Transverse colon (tissue), 4 donors: ENCODE measurements around the gene GPLD1. TPM values are rescaled to one million over a fixed set of nuclear protein-coding genes. Genes with fewer than 3 reads are reported as not detected.

Experiments used
- DNase-seq: peaks from one replicate; pipeline ENCODE4 v3.0.0-alpha.2; 2019
- H3K27ac ChIP-seq, 4 donors: fragments of 200-600 bp; sonication (generic); 2 replicates each; pipeline ENCODE4 v1.5.1; 2016 to 2018; ENCODE audit warnings: inconsistent platforms in 4 of 4
- H3K27me3 ChIP-seq: fragments of 200-600 bp; sonication (generic); 2 replicates; pipeline ENCODE4 v1.5.1; 2017; ENCODE audit warnings: inconsistent platforms
- H3K36me3 ChIP-seq, 4 donors: fragments of 200-600 bp; sonication (generic); 2 replicates each; pipeline ENCODE4 v1.5.1; 2017 to 2019; ENCODE audit warnings: inconsistent platforms in 4 of 4
- H3K4me1 ChIP-seq, 4 donors: fragments of 200-600 bp; sonication (generic); 2 replicates each; pipeline ENCODE4 v1.5.1; 2017 to 2020; ENCODE audit warnings: inconsistent platforms in 4 of 4
- H3K4me3 ChIP-seq, 4 donors: fragments of 200-600 bp; sonication (generic); 1 replicate in 1 of 4; 2 replicates in 3 of 4; pipeline versions ENCODE4 v1.5.1 to v1.6.1; 2017 to 2019; ENCODE audit warnings: inconsistent platforms in 4 of 4
- H3K9me3 ChIP-seq, 2 donors: fragments of 200-600 bp; sonication (generic); 2 replicates each; pipeline ENCODE4 v1.5.1; 2017 to 2019; ENCODE audit warnings: inconsistent platforms in 2 of 2
- EP300 ChIP-seq: sonication (generic); formaldehyde crosslinking; IDR thresholded peaks from one replicate; pipeline ENCODE4 v1.6.1; 2017; ENCODE audit warnings: antibody characterized with exemption, low read depth
- POLR2A ChIP-seq: fragments of 450-650 bp; IDR thresholded peaks from one replicate; pipeline ENCODE4 v1.6.1; 2016; ENCODE audit warnings: antibody characterized with exemption, mild to moderate bottlenecking, moderate library complexity
- POLR2AphosphoS5 ChIP-seq, 3 donors: sonication (generic); formaldehyde crosslinking; IDR thresholded peaks; one replicate each; pipeline ENCODE4 v1.6.1; 2016; ENCODE audit warnings: antibody characterized with exemption in 3 of 3
- WGBS, 2 donors: methylation state at CpG; one replicate each; pipeline ENCODE4 v1.1.5; 2018; ENCODE audit warnings: low coverage in 1 of 2; 5-methylcytosine and 5-hydroxymethylcytosine counted together
- in situ Hi-C, 4 donors: fragments of 200-750 bp; cut with MboI; loops; one replicate each; pipeline versions ENCODE4 v1.15.0 to v1.15.1; 2017; ENCODE audit warnings: low sequenced_read_pairs in 3 of 4, low pct_ligation_motif_present in 1 of 4, low pct_unique_long_range_greater_than_20kb in 1 of 4
- intact Hi-C: fragments of 100-400 bp; cut with DNase I; formaldehyde crosslinking; loops from one replicate; pipeline ENCODE4 v1.15.1; 2023; ENCODE audit warnings: low total_unique reads
- total RNA-seq, 4 donors: library from RNA; depleted of rRNA; stranded (reverse); fragments of >200 nt; gene quantifications; one replicate each; pipeline ENCODE4 v1.1.0, GENCODE V29; 2016
- TF ChIP-seq, protein P1 (sequence below), 5 experiments: fragments of 200-600 bp in 3 of 5; fragments of 450-650 bp in 2 of 5; sonication (generic) in 3 of 5; IDR thresholded peaks; 1 replicate in 2 of 5; 2 replicates in 3 of 5; pipeline ENCODE4 v1.5.1; 2016 to 2017; ENCODE audit warnings: antibody characterized with exemption in 5 of 5, inconsistent platforms in 3 of 5, mild to moderate bottlenecking in 2 of 5, moderate library complexity in 1 of 5

Gene GPLD1
- total RNA-seq, 4 donors from 2014 or later = 0.96 to 5.2 (median 1.4) TPM

GRCh38 chr6:24397631-24398030, 91.7 kb downstream of the GPLD1 start:
- TF ChIP-seq POLR2AphosphoS5 (IDR thresholded peaks at IDR 0.05) (no peak), EP300 (no peak), POLR2A (no peak)
- TF ChIP-seq, protein P1, sequence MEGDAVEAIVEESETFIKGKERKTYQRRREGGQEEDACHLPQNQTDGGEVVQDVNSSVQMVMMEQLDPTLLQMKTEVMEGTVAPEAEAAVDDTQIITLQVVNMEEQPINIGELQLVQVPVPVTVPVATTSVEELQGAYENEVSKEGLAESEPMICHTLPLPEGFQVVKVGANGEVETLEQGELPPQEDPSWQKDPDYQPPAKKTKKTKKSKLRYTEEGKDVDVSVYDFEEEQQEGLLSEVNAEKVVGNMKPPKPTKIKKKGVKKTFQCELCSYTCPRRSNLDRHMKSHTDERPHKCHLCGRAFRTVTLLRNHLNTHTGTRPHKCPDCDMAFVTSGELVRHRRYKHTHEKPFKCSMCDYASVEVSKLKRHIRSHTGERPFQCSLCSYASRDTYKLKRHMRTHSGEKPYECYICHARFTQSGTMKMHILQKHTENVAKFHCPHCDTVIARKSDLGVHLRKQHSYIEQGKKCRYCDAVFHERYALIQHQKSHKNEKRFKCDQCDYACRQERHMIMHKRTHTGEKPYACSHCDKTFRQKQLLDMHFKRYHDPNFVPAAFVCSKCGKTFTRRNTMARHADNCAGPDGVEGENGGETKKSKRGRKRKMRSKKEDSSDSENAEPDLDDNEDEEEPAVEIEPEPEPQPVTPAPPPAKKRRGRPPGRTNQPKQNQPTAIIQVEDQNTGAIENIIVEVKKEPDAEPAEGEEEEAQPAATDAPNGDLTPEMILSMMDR (IDR thresholded peaks at IDR 0.05) = no peak
- Histone ChIP-seq H3K9me3 (no peaks in the 10 kb centered on the region), H3K27me3 (peaks cover 11% of the 10 kb centered on the region), H3K4me1 (peaks cover 0 to 5% (median 2%) of the 10 kb centered on the region in 4 donors), H3K27ac (no peak overlapping the region), H3K36me3 (no peaks in the 10 kb centered on the region), H3K4me3 (no peak overlapping the region)
- no peak for DNase-seq
- WGBS, 2 donors = 54 to 75% methylated on average over 1 of the region's 1 CpG
- in situ Hi-C loops (loop anchor here in 2 of 4 donors (10.0 kb wide), 1 partner anchor 113 kb away; no protein-coding TSS in a partner anchor), intact Hi-C loops (no loop called here)

- H3K4me1 ChIP-seq = no peaks in the 10 kb centered on the region
- H3K36me3 ChIP-seq = no peaks in the 10 kb centered on the region
- H3K27me3 ChIP-seq = peaks cover 11% of the 10 kb centered on the region
- 90% methylated on average over 1 of the region's 1 CpG; no CpG with 5 or more reads in 1 of the 2 donors for WGBS, 2 donors
- H3K4me3 ChIP-seq = no peak overlapping the region
- intact Hi-C loops = no loop called here
- in situ Hi-C loops = loop anchor here in 2 of 4 donors (10.0 kb wide), 1 partner anchor 112 kb away; no protein-coding TSS in a partner anchor
- H3K27ac ChIP-seq = no peak overlapping the region
- TF ChIP-seq, protein P1 (IDR thresholded peaks at IDR 0.05) = no peak
- TF ChIP-seq POLR2A (no peak), EP300 (no peak), POLR2AphosphoS5 (IDR thresholded peaks at IDR 0.05) (no peak)
- H3K9me3 ChIP-seq = no peaks in the 10 kb centered on the region
- no peak for DNase-seq
These were observed 92.6 kb downstream of the GPLD1 start for GRCh38 chr6:24396824-24397223.

GRCh38 chr6:24394780-24395437, 94.5 kb downstream of the GPLD1 start:
- DNase-seq = no peak
- in situ Hi-C loops (loop anchor here in 2 of 4 donors (10.0 kb wide), 1 partner anchor 110 kb away; no protein-coding TSS in a partner anchor), intact Hi-C loops (no loop called here)
- Histone ChIP-seq H3K27ac (no peak overlapping the region), H3K36me3 (no peaks in the 10 kb centered on the region), H3K9me3 (no peaks in the 10 kb centered on the region), H3K4me3 (no peak overlapping the region), H3K4me1 (no peaks in the 10 kb centered on the region), H3K27me3 (peaks cover 11% of the 10 kb centered on the region)
- TF ChIP-seq EP300 (no peak), POLR2A (no peak), POLR2AphosphoS5 (IDR thresholded peaks at IDR 0.05) (no peak)
- TF ChIP-seq, protein P1 (IDR thresholded peaks at IDR 0.05) = no peak
- WGBS, 2 donors = 79 to 83% methylated on average over 2 to 4 of the region's 4 CpGs

GRCh38 chr6:24394061-24394779, 95.2 kb downstream of the GPLD1 start:
- peaks cover 5% of the 10 kb centered on the region for H3K27me3 ChIP-seq
- 80 to 92% methylated on average over 2 of the region's 2 CpGs for WGBS, 2 donors
- DNase-seq = no peak
- no peak overlapping the region for H3K27ac ChIP-seq
- H3K36me3 ChIP-seq = no peaks in the 10 kb centered on the region
- TF ChIP-seq POLR2AphosphoS5 (IDR thresholded peaks at IDR 0.05) (no peak), POLR2A (no peak), EP300 (no peak)
- TF ChIP-seq, protein P1 (IDR thresholded peaks at IDR 0.05) = no peak
- in situ Hi-C loops = loop anchor here in 2 of 4 donors (10.0 kb wide), 1 partner anchor 109 kb away; no protein-coding TSS in a partner anchor
- H3K9me3 ChIP-seq = no peaks in the 10 kb centered on the region
- intact Hi-C loops = no loop called here
- no peak overlapping the region for H3K4me3 ChIP-seq
- no peaks in the 10 kb centered on the region for H3K4me1 ChIP-seq
